ENCODE results near the gene OR5C1.
"Not testable (repeated sequence)": the region's sequence is repeated elsewhere in the genome, so short reads cannot be mapped to it uniquely, and the experiment has no call there.

OR5C1 gene

GRCh38 chr9:122788831-122789230, at the start of gene OR5C1:
OR5C1 (plus strand) TSS chr9:122788933; CDS start chr9:122788933, 0 bp downstream.
- no peak for DNase-seq

GRCh38 chr9:122742003-122742402, 46.7 kb upstream of the OR5C1 start, which contains the start of gene OR1L6:
OR1L6 (plus strand) TSS chr9:122742303; CDS start chr9:122749848, 7,545 bp downstream.
- no peak for DNase-seq

GRCh38 chr9:122754825-122755224, 33.9 kb upstream of the OR5C1 start:
- DNase-seq: no peak

GRCh38 chr9:122767817-122768216, 20.9 kb upstream of the OR5C1 start:
- no peak for DNase-seq

GRCh38 chr9:122777052-122777451, 11.7 kb upstream of the OR5C1 start:
- DNase-seq: no peak

GRCh38 chr9:122777935-122778627, 10.7 kb upstream of the OR5C1 start:
- no peak for DNase-seq

- DNase-seq: no peak
Measured at GRCh38 chr9:122779181-122779580, 9.6 kb upstream of the OR5C1 start.

- no peak for DNase-seq
Measured at GRCh38 chr9:122780026-122780425, 8.7 kb upstream of the OR5C1 start.

GRCh38 chr9:122781671-122782070, 7.1 kb upstream of the OR5C1 start:
- DNase-seq: no peak

GRCh38 chr9:122785269-122785668, 3.5 kb upstream of the OR5C1 start:
- no peak for DNase-seq

- no peak for DNase-seq
Measured at GRCh38 chr9:122786338-122786737, 2.4 kb upstream of the OR5C1 start.

- no peak for DNase-seq
Measured at GRCh38 chr9:122789256-122790046, 718 bp downstream of the OR5C1 start.

- DNase-seq: no peak
Measured at GRCh38 chr9:122791872-122792669, 3.3 kb downstream of the OR5C1 start.

GRCh38 chr9:122797316-122798063, 8.8 kb downstream of the OR5C1 start:
- no peak for DNase-seq

- no peak for DNase-seq
Measured at GRCh38 chr9:122800066-122801060, 11.6 kb downstream of the OR5C1 start, which contains the start of gene OR1K1. OR1K1 (plus strand) TSS chr9:122800123; CDS start chr9:122800123, 0 bp downstream.

- no peak for DNase-seq
Measured at GRCh38 chr9:122806661-122807060, 17.9 kb downstream of the OR5C1 start.

- DNase-seq: no peak
Measured at GRCh38 chr9:122807271-122807900, 18.7 kb downstream of the OR5C1 start.

- DNase-seq: no peak
Measured at GRCh38 chr9:122808141-122808540, 19.4 kb downstream of the OR5C1 start.

- not testable (repeated sequence) for DNase-seq
Measured at GRCh38 chr9:122809261-122809660, 20.5 kb downstream of the OR5C1 start.

GRCh38 chr9:122810306-122810946, 21.7 kb downstream of the OR5C1 start:
- DNase-seq: peak; percentile 84

Data from NCI-H69 (cell line).